ENCODE data around the gene SYNE1. TPM values are rescaled to one million over a fixed set of nuclear protein-coding genes. Genes with fewer than 3 reads are reported as not detected.
"Not testable (repeated sequence)": the region's sequence is repeated elsewhere in the genome, so short reads cannot be mapped to it uniquely, and the experiment has no call there.

SYNE1 gene
- total RNA-seq, 1 experiment from 2014 or later = 3.0 TPM

DNA sequence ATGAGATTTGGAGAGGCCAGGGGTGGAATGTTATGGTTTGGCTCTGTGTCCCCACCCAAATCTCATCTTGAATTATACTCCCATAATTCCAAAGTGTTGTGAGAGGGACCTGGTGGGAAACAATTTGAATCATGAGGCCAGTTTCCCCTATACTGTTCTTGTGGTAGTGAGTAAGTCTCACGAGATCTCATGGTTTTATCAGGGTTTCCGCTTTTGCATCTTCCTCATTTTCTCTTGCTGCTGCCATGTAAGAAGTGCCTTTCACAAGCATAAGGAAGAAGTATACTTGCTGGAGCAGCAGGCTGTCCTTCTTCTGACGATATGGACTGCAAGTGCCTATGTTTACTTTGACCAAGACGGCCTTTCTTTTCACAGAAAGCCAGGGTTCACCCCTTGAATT lies 559.2 kb downstream of the SYNE1 start:
- no peak overlapping the region for H2BK20ac ChIP-seq (ENCODE audit: low read depth, low read length, poor library complexity, severe bottlenecking)
- Mint-ChIP-seq H3K27me3 (ENCODE audit: low read depth) (peaks cover 4% of the 10 kb centered on the region), H3K4me3 (no peak overlapping the region), H3K27ac (no peak overlapping the region), H3K36me3 (ENCODE audit: insufficient read depth in 1 of 3, low read depth in 3 of 3) (peaks cover 11 to 21% (median 14%) of the 10 kb centered on the region in 3 experiments), H3K9me3 (peaks cover 21 to 28% of the 10 kb centered on the region in 2 experiments), H3K4me1 (peaks cover 4 to 5% of the 10 kb centered on the region in 2 experiments; a peak in 3 of 4 replicates)
- H3K79me2 ChIP-seq (ENCODE audit: insufficient read depth, low read length) = no peaks in the 10 kb centered on the region
- no peak overlapping the region for H3K14ac ChIP-seq (ENCODE audit: insufficient read depth, low read length)
- TF ChIP-seq, protein P1, sequence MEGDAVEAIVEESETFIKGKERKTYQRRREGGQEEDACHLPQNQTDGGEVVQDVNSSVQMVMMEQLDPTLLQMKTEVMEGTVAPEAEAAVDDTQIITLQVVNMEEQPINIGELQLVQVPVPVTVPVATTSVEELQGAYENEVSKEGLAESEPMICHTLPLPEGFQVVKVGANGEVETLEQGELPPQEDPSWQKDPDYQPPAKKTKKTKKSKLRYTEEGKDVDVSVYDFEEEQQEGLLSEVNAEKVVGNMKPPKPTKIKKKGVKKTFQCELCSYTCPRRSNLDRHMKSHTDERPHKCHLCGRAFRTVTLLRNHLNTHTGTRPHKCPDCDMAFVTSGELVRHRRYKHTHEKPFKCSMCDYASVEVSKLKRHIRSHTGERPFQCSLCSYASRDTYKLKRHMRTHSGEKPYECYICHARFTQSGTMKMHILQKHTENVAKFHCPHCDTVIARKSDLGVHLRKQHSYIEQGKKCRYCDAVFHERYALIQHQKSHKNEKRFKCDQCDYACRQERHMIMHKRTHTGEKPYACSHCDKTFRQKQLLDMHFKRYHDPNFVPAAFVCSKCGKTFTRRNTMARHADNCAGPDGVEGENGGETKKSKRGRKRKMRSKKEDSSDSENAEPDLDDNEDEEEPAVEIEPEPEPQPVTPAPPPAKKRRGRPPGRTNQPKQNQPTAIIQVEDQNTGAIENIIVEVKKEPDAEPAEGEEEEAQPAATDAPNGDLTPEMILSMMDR (conservative IDR thresholded peaks at IDR 0.05) = no peak
- H3K4me2 ChIP-seq (ENCODE audit: insufficient read depth, insufficient read length, low read length) = no peak overlapping the region
- no peaks in the 10 kb centered on the region for H3K4me1 ChIP-seq (ENCODE audit: insufficient read depth, low read length)
- no peak overlapping the region for H2BK15ac ChIP-seq (ENCODE audit: low read depth, low read length)
- no peak overlapping the region for H2BK12ac ChIP-seq (ENCODE audit: insufficient read length, low read depth, low read length)
- no peak overlapping the region for H3K27ac ChIP-seq (ENCODE audit: insufficient read length, low read depth, low read length)
- no peak overlapping the region for H3K56ac ChIP-seq (ENCODE audit: insufficient read length, low read depth, low read length)
- no peak overlapping the region for H4K91ac ChIP-seq (ENCODE audit: insufficient read length, low read depth, low read length)
- H3K4ac ChIP-seq (ENCODE audit: low read depth, low read length) = no peak overlapping the region
- no peak overlapping the region for H3K23ac ChIP-seq (ENCODE audit: insufficient read length, low read depth, low read length)
- H3K9ac ChIP-seq (ENCODE audit: extremely low read depth, insufficient read length, low read length) = no peak overlapping the region
- no peak overlapping the region for H3T11ph ChIP-seq (ENCODE audit: low read length)
- H3K27me3 ChIP-seq (ENCODE audit: insufficient read depth, low read length) = no peaks in the 10 kb centered on the region
- H4K5ac ChIP-seq (ENCODE audit: insufficient read length, low read depth, low read length) = no peak overlapping the region
- no peak overlapping the region for H3K18ac ChIP-seq (ENCODE audit: insufficient read length, low read depth, low read length)
- H2BK5ac ChIP-seq (ENCODE audit: insufficient read length, low read length) = no peak overlapping the region
- H3K79me1 ChIP-seq (ENCODE audit: insufficient read depth, low read depth, low read length, poor library complexity, severe bottlenecking) = no peaks in the 10 kb centered on the region
- WGBS (ENCODE audit: extremely low coverage, insufficient read length, low lambda C conversion rate) = no CpG with 5 or more reads among the region's 4 CpGs
- no peak overlapping the region for H2AK5ac ChIP-seq (ENCODE audit: insufficient read length, low read length)
- no peak overlapping the region for H2BK120ac ChIP-seq (ENCODE audit: low read depth, low read length, poor library complexity, severe bottlenecking)
- DNase-seq = no peak
- H4K20me1 ChIP-seq (ENCODE audit: control insufficient read depth, insufficient read depth, insufficient read length) = no peaks in the 10 kb centered on the region
- no peak overlapping the region for H4K8ac ChIP-seq (replicated peaks; ENCODE audit: insufficient read length, low read depth, low read length)
- H3K23me2 ChIP-seq (ENCODE audit: insufficient read length, low read depth, low read length, poor library complexity, severe bottlenecking) = no peaks in the 10 kb centered on the region
- no peaks in the 10 kb centered on the region for H3K9me3 ChIP-seq (ENCODE audit: control insufficient read depth, low read depth, low read length)
- H2AFZ ChIP-seq (ENCODE audit: low read length) = no peak overlapping the region

DNA sequence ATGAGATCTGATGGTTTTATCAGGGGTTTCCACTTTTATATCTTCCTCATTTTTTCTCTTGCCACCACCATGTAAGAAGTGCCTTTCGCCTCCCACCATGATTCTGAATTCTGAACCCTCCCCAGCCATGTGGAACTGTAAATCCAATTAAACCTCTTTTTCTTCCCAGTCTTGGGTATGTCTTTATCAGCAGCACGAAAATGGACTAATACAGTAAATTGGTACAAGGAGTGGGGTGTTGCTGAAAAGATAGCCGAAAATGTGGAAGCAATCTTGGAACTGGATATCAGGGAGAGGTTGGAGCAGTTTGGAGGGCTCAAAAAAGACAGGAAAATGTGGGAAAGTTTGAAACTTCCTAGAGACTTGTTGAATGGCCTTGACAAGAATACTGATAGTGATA lies 560.9 kb downstream of the SYNE1 start:
- not testable (repeated sequence) for H3K14ac ChIP-seq (ENCODE audit: insufficient read depth, low read length); H2AK5ac ChIP-seq (ENCODE audit: insufficient read length, low read length); H2BK15ac ChIP-seq (ENCODE audit: low read depth, low read length); H3T11ph ChIP-seq (ENCODE audit: low read length); H2BK12ac ChIP-seq (ENCODE audit: insufficient read length, low read depth, low read length); H3K18ac ChIP-seq (ENCODE audit: insufficient read length, low read depth, low read length); H3K27ac ChIP-seq (ENCODE audit: insufficient read length, low read depth, low read length); H4K20me1 ChIP-seq (ENCODE audit: control insufficient read depth, insufficient read depth, insufficient read length); H3K27ac Mint-ChIP-seq; H3K27me3 ChIP-seq (ENCODE audit: insufficient read depth, low read length); H4K8ac ChIP-seq (replicated peaks; ENCODE audit: insufficient read length, low read depth, low read length); H3K4me1 Mint-ChIP-seq; H4K5ac ChIP-seq (ENCODE audit: insufficient read length, low read depth, low read length); H2BK120ac ChIP-seq (ENCODE audit: low read depth, low read length, poor library complexity, severe bottlenecking); H3K4me1 ChIP-seq (ENCODE audit: insufficient read depth, low read length); H3K27me3 Mint-ChIP-seq (ENCODE audit: low read depth); H3K56ac ChIP-seq (ENCODE audit: insufficient read length, low read depth, low read length); H2BK5ac ChIP-seq (ENCODE audit: insufficient read length, low read length); H4K91ac ChIP-seq (ENCODE audit: insufficient read length, low read depth, low read length); H3K79me2 ChIP-seq (ENCODE audit: insufficient read depth, low read length); H3K23ac ChIP-seq (ENCODE audit: insufficient read length, low read depth, low read length); H3K4ac ChIP-seq (ENCODE audit: low read depth, low read length); H3K4me3 Mint-ChIP-seq; DNase-seq; H3K9ac ChIP-seq (ENCODE audit: extremely low read depth, insufficient read length, low read length); H3K23me2 ChIP-seq (ENCODE audit: insufficient read length, low read depth, low read length, poor library complexity, severe bottlenecking); H3K4me2 ChIP-seq (ENCODE audit: insufficient read depth, insufficient read length, low read length); H2AFZ ChIP-seq (ENCODE audit: low read length); H2BK20ac ChIP-seq (ENCODE audit: low read depth, low read length, poor library complexity, severe bottlenecking); H3K79me1 ChIP-seq (ENCODE audit: insufficient read depth, low read depth, low read length, poor library complexity, severe bottlenecking); H3K9me3 ChIP-seq (ENCODE audit: control insufficient read depth, low read depth, low read length)
- no CpG with 5 or more reads among the region's 3 CpGs for WGBS (ENCODE audit: extremely low coverage, insufficient read length, low lambda C conversion rate)
- Mint-ChIP-seq H3K36me3 (ENCODE audit: insufficient read depth in 1 of 3, low read depth in 3 of 3) (peaks cover 11 to 21% (median 14%) of the 10 kb centered on the region in 3 experiments), H3K9me3 (peaks cover 21 to 27% of the 10 kb centered on the region in 2 experiments)
